Measurements from ENCODE around the gene TEX26. TPM values are rescaled to one million over a fixed set of nuclear protein-coding genes. Genes with fewer than 3 reads are reported as not detected.

The TEX26 gene
- total RNA-seq, 4 donors from 2014 or later, result 0.69 to 0.97 TPM; not detected in 2

DNA sequence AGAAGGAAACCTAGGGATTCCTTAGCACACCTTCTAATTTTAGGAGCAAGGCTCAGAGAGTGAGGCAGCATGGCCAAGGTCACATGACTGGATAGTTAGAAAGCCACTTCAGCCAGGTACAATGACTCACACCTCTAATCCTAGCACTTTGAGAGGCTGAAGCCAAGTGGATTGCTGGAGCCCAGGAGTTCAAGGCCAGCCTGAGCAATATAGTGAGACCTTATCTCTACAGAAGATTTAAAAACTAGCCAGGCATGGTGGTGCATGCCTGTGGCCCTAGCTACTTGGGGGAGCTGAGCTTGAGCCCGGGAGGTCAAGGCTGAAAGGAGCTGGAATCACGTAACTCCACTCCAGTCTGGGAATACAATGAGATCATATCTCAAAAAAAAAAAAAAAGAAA lies 69.2 kb downstream of the TEX26 start:
- H3K9me3 ChIP-seq, result no peaks in the 10 kb centered on the region

DNA sequence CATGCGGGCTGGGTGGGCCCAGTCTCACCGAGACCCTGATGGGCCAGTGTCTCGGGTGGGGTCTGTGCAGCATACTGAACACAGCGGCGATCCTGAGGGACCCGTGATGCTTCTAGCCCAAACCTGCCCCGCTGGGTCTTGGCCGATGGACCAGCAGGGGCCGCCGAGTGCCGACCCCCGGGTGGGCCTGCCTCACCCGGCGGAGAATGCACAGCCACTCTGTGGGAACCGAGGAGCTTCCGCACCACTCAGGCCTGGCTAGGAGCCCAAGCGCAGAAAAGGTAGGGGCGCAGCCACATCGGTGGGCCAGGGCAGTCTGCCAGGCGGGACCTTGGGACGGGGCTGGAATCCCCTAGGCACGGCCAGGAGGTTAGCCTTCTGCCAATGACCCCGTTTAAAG lies 72.6 kb downstream of the TEX26 start:
- no peak for TF ChIP-seq POLR2A (IDR thresholded peaks at IDR 0.05; ENCODE audit: low read depth)
- TF ChIP-seq POLR2AphosphoS5 (IDR thresholded peaks at IDR 0.05), result no peak
- TF ChIP-seq CTCF (IDR thresholded peaks at IDR 0.05), result no peak
- no peak for TF ChIP-seq EP300 (IDR thresholded peaks at IDR 0.05)
- Histone ChIP-seq H3K4me1 (peaks cover 0 to 15% (median 10%) of the 10 kb centered on the region in 4 donors), H3K27me3 (no peaks in the 10 kb centered on the region), H3K27ac (replicated peaks in 1 of 4) (no peak overlapping the region), H3K4me3 (no peak overlapping the region), H3K36me3 (no peaks in the 10 kb centered on the region), H3K9me3 (no peaks in the 10 kb centered on the region)
- intact Hi-C loops (cut with DNase I), result no loop called here
- DNase-seq (ENCODE audit: extremely low spot score), result no peak
- 90% methylated on average over 4 of the region's 23 CpGs for WGBS

More for the DNA sequence above, 69.2 kb downstream of the TEX26 start:
- H3K4me1 ChIP-seq, result peaks cover 4 to 19% (median 14%) of the 10 kb centered on the region in 4 donors
- no peak overlapping the region for H3K4me3 ChIP-seq
- TF ChIP-seq CTCF (IDR thresholded peaks at IDR 0.05) (no peak), POLR2A (IDR thresholded peaks at IDR 0.05; ENCODE audit: low read depth) (no peak), EP300 (IDR thresholded peaks at IDR 0.05) (no peak), POLR2AphosphoS5 (IDR thresholded peaks at IDR 0.05) (no peak)
- no peaks in the 10 kb centered on the region for H3K36me3 ChIP-seq
- 82% methylated on average over 2 of the region's 2 CpGs for WGBS
- no peaks in the 10 kb centered on the region for H3K27me3 ChIP-seq
- intact Hi-C loops (cut with DNase I), result no loop called here
- no peak overlapping the region for H3K27ac ChIP-seq (replicated peaks in 1 of 4)
- DNase-seq (ENCODE audit: extremely low spot score), result no peak

DNA sequence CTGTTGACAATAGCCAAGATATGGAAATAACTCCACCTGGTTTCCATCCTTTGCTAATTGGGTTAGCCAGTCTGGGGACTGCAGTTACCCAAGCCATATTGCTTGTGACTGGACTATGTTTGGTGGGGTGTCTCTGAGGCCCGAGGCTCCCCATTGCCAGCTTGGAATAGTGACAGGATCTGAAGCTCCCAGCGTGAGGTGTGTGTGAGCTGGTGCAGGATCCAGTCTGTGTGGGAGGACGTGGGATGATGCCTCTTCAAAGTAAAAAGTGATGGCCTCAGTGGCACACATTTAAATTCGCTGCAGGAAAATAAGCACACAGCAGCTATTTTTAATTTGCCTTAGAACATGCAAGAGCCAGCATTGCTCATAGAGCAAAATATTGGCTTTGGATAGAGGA lies 75.0 kb downstream of the TEX26 start:
- intact Hi-C loops (cut with DNase I), result no loop called here
- WGBS, result 40% methylated on average over 4 of the region's 4 CpGs
- no peak for TF ChIP-seq POLR2AphosphoS5 (IDR thresholded peaks at IDR 0.05)
- TF ChIP-seq POLR2A (IDR thresholded peaks at IDR 0.05; ENCODE audit: low read depth), result no peak
- TF ChIP-seq CTCF (IDR thresholded peaks at IDR 0.05), result no peak
- no peak for TF ChIP-seq EP300 (IDR thresholded peaks at IDR 0.05)
- Histone ChIP-seq H3K4me3 (no peak overlapping the region), H3K27ac (replicated peaks in 1 of 4) (no peak overlapping the region), H3K4me1 (peaks cover 0 to 15% (median 10%) of the 10 kb centered on the region in 4 donors), H3K36me3 (no peaks in the 10 kb centered on the region), H3K9me3 (no peaks in the 10 kb centered on the region), H3K27me3 (no peaks in the 10 kb centered on the region)
- no peak for DNase-seq (ENCODE audit: extremely low spot score)

- H3K27ac ChIP-seq (replicated peaks in 1 of 4), result no peak overlapping the region
- 84% methylated on average over 7 of the region's 7 CpGs for WGBS
- H3K4me3 ChIP-seq, result no peak overlapping the region
- TF ChIP-seq CTCF (IDR thresholded peaks at IDR 0.05), result no peak
- TF ChIP-seq POLR2A (IDR thresholded peaks at IDR 0.05; ENCODE audit: low read depth), result no peak
- TF ChIP-seq POLR2AphosphoS5 (IDR thresholded peaks at IDR 0.05), result no peak
- DNase-seq (ENCODE audit: extremely low spot score), result no peak
- intact Hi-C loops (cut with DNase I), result no loop called here
- peaks cover 0 to 15% (median 11%) of the 10 kb centered on the region in 4 donors for H3K4me1 ChIP-seq
- H3K9me3 ChIP-seq, result no peaks in the 10 kb centered on the region
- no peaks in the 10 kb centered on the region for H3K36me3 ChIP-seq
- H3K27me3 ChIP-seq, result no peaks in the 10 kb centered on the region
These were observed 76.1 kb downstream of the TEX26 start for GRCh38 chr13:31008400-31009115.

GRCh38 chr13:31009166-31009565 lies 76.7 kb downstream of the TEX26 start:
- TF ChIP-seq CTCF (IDR thresholded peaks at IDR 0.05) (no peak), POLR2AphosphoS5 (IDR thresholded peaks at IDR 0.05) (no peak), EP300 (IDR thresholded peaks at IDR 0.05) (no peak), POLR2A (IDR thresholded peaks at IDR 0.05; ENCODE audit: low read depth) (no peak)
- 82% methylated on average over 5 of the region's 5 CpGs for WGBS
- intact Hi-C loops (cut with DNase I), result no loop called here
- H3K27ac ChIP-seq (replicated peaks in 1 of 4), result no peak overlapping the region
- H3K36me3 ChIP-seq, result no peaks in the 10 kb centered on the region
- H3K9me3 ChIP-seq, result no peaks in the 10 kb centered on the region
- H3K4me1 ChIP-seq, result peaks cover 0 to 20% (median 13%) of the 10 kb centered on the region in 4 donors
- no peaks in the 10 kb centered on the region for H3K27me3 ChIP-seq
- no peak overlapping the region for H3K4me3 ChIP-seq
- no peak for DNase-seq (ENCODE audit: extremely low spot score)

Data from esophagus muscularis mucosa (tissue), 4 donors.